Measurements from ENCODE around the gene CCDC82. TPM values are rescaled to one million over a fixed set of nuclear protein-coding genes. Genes with fewer than 3 reads are reported as not detected.

CCDC82 gene
- total RNA-seq, 6 experiments from 2014 or later = 14.0 to 18.2 (median 17.2) TPM

DNA sequence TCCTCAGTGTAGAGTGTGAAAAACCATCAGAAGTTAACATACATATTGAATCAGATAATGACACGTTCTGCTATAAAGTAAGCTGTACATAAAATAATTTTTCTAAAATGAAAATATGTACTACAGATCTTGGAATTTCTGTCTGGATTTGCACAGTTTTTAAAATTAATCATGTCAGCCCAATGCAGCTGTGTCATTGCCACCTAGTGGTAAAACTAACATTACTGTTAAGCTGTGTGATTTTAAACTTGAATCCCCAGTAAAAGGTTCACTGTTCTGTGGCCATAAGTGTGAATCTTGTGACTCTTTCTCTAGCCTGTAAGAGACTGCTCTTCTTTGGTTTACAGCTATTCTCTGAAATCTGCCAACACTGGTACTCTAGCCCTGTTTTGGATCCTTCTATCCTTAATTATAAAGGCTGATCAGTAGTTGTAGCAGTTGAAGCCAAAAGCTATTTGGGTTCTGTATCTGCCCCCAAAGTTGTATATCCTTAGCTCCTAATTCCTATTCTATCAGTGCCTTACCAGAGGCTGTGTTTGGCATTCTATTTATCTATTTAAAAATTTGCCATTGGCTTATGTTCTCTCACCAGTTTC, 4.1 kb upstream of the CCDC82 start:
- TF ChIP-seq, protein P1, sequence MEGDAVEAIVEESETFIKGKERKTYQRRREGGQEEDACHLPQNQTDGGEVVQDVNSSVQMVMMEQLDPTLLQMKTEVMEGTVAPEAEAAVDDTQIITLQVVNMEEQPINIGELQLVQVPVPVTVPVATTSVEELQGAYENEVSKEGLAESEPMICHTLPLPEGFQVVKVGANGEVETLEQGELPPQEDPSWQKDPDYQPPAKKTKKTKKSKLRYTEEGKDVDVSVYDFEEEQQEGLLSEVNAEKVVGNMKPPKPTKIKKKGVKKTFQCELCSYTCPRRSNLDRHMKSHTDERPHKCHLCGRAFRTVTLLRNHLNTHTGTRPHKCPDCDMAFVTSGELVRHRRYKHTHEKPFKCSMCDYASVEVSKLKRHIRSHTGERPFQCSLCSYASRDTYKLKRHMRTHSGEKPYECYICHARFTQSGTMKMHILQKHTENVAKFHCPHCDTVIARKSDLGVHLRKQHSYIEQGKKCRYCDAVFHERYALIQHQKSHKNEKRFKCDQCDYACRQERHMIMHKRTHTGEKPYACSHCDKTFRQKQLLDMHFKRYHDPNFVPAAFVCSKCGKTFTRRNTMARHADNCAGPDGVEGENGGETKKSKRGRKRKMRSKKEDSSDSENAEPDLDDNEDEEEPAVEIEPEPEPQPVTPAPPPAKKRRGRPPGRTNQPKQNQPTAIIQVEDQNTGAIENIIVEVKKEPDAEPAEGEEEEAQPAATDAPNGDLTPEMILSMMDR (IDR thresholded peaks at IDR 0.05) = peak; percentile 94
- Mint-ChIP-seq H3K4me3 (no peak overlapping the region), H3K9me3 (no peaks in the 10 kb centered on the region), H3K36me3 (ENCODE audit: low read depth) (peaks cover 18% of the 10 kb centered on the region), H3K27me3 (ENCODE audit: insufficient read depth) (no peaks in the 10 kb centered on the region; the same call in 1 of the 2 replicates), H3K27ac (no peak overlapping the region; the same call in 1 of the 2 replicates), H3K4me1 (ENCODE audit: low read depth) (peaks cover 43% of the 10 kb centered on the region)
- peak; percentile 59 for DNase-seq

DNA sequence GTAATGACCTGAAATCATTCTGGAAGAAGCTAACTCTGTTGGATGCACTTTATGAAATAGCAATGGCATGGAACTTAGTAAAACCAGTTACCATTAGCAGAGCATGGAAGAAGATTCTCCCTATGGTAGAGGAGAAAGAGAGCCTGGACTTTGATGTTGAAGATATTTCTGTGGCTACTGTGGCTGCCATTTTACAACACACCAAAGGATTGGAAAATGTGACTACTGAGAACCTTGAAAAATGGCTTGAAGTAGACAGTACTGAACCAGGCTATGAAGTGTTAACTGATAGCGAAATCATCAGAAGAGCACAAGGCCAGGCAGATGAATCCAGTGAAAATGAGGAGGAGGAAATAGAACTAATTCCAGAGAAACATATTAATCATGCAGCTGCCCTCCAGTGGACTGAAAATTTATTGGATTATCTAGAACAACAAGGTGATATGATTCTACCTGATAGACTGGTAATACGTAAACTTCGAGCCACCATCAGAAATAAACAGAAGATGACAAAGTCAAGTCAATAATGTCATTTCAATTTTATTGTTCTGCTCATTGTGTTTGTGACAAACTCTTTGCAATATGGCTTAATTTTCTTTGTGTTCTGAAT, 2.1 kb upstream of the CCDC82 start:
- H3K4me1 Mint-ChIP-seq (ENCODE audit: low read depth) = peaks cover 64% of the 10 kb centered on the region
- TF ChIP-seq, protein P1 (IDR thresholded peaks at IDR 0.05) = peak; percentile 66
- H3K4me3 Mint-ChIP-seq = peak overlapping the region; percentile 93
- peak overlapping the region; percentile 25; the same call in 1 of the 2 replicates for H3K27ac Mint-ChIP-seq
- peaks cover 18% of the 10 kb centered on the region for H3K36me3 Mint-ChIP-seq (ENCODE audit: low read depth)
- H3K27me3 Mint-ChIP-seq (ENCODE audit: insufficient read depth) = no peaks in the 10 kb centered on the region; the same call in 1 of the 2 replicates
- no peak for DNase-seq
- no peaks in the 10 kb centered on the region for H3K9me3 Mint-ChIP-seq

DNA sequence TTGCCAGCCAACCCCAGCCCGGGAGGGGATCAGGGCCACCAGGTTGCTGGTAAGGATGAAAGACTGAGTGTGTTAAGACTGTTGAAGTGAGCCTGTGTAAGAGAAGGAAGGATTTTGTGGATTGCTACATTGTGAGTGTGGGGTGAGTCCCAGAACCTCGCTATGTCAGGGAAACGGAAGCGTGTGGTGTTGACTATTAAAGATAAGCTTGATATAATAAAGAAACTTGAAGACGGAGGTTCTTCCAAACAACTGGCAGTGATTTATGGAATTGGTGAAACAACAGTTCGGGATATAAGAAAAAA, 728 bp upstream of the CCDC82 start:
- H3K36me3 Mint-ChIP-seq (ENCODE audit: low read depth) = peaks cover 18% of the 10 kb centered on the region
- H3K4me1 Mint-ChIP-seq (ENCODE audit: low read depth) = peaks cover 68% of the 10 kb centered on the region
- peak overlapping the region; percentile 95 for H3K27ac Mint-ChIP-seq
- no peak for DNase-seq
- H3K27me3 Mint-ChIP-seq (ENCODE audit: insufficient read depth) = no peaks in the 10 kb centered on the region
- H3K9me3 Mint-ChIP-seq = no peaks in the 10 kb centered on the region
- H3K4me3 Mint-ChIP-seq = peak overlapping the region; percentile 93
- TF ChIP-seq, protein P1 (IDR thresholded peaks at IDR 0.05) = no peak

DNA sequence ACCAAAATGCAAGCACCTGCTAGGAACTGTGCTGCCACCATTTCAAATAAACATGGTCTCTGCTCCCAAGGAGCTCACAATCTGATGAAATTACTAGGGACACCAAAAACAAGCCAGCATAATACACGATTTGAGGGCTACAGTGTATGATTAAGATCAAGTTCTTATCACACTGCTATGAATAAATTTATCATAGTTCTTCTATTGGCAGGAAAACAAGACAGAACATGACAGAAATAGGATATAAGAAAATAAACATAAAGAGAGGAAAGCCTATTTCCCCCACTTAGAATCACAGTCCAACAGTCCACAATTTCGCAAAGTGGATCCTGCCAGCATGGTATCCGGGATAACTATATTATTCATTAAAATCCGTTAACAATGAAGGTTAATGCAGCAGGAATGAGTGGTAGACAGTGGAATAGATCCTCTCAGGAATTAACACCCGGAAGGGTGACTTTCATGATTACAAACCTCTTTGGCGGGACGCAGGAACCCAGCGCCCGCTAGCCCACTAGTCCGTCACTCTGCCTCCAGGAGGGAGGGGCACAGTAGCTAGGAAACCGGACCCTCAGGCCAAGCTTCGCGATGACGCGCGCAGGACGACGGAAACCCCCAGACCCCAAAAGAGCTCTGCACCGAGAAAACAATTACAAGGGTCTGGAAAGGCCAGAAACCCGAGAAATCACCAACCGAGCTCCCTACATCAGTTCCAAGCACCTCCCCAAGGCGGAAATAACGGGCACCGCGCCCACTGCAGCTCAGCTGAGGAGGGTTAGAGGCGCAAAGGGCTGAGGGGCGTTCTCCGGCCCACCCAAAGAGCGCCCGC, 607 bp downstream of the CCDC82 start:
- Mint-ChIP-seq H3K27me3 (ENCODE audit: insufficient read depth) (no peaks in the 10 kb centered on the region), H3K9me3 (no peaks in the 10 kb centered on the region)
- DNase-seq = peak; percentile 20

DNA sequence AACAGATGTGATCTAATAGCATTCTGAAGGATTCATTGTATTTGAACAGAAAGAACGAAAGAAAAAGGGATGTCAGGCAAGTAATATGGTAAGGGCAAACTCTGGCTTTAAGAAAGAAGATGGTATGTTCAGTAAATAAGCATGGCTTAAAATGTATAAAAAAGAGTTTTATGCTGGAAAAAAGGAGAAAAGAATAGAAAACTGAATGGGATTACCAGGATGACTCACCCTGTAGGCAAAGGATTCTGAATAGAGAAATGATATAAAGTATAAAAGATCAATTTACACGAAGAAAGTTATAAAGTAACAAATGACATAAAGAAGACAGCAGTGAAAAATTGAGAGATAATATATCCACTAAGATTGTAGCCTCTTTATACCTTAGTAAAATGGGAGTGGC, 4.5 kb downstream of the CCDC82 start:
- TF ChIP-seq, protein P1 (IDR thresholded peaks at IDR 0.05) = no peak
- Mint-ChIP-seq H3K4me1 (ENCODE audit: low read depth) (peaks cover 39% of the 10 kb centered on the region), H3K36me3 (ENCODE audit: low read depth) (peaks cover 20% of the 10 kb centered on the region), H3K27ac (0 out of 2 replicates have a peak overlapping the region, but pooled peaks have one; percentile 1), H3K27me3 (ENCODE audit: insufficient read depth) (no peaks in the 10 kb centered on the region), H3K9me3 (no peaks in the 10 kb centered on the region), H3K4me3 (no peak overlapping the region)
- no peak for DNase-seq

More for the DNA sequence above, 607 bp downstream of the CCDC82 start:
- H3K27ac Mint-ChIP-seq = peak overlapping the region; percentile 95
- peaks cover 70% of the 10 kb centered on the region for H3K4me1 Mint-ChIP-seq (ENCODE audit: low read depth)
- peak overlapping the region; percentile 93 for H3K4me3 Mint-ChIP-seq
- TF ChIP-seq, protein P1 (IDR thresholded peaks at IDR 0.05) = no peak
- peaks cover 22% of the 10 kb centered on the region for H3K36me3 Mint-ChIP-seq (ENCODE audit: low read depth)
